OCI-LY1 (cell line): ENCODE results near the gene DNLZ.

Source experiments
- H2AFZ ChIP-seq: fragments of 200-600 bp; sonication (generic), shearing (Covaris generic); 2 replicates; pipeline ENCODE4 v1.6.0; 2014; ENCODE audit warnings: antibody characterized with exemption, mild to moderate bottlenecking, low read length
- H3F3A ChIP-seq: fragments of 200-600 bp; sonication (generic), shearing (Covaris generic); 2 replicates; pipeline ENCODE4 v1.6.0; 2014; ENCODE audit warnings: mild to moderate bottlenecking, antibody characterized with exemption, low read length, moderate library complexity; ENCODE audit not compliant: insufficient read depth
- H3K27ac ChIP-seq: fragments of 200-600 bp; sonication (generic); 2 replicates; pipeline ENCODE4 v1.5.1; 2014; ENCODE audit warnings: low read length, mixed run types, mild to moderate bottlenecking, low read depth; ENCODE audit not compliant: poor library complexity, severe bottlenecking
- H3K27me3 ChIP-seq: fragments of 200-600 bp; sonication (generic); 2 replicates; pipeline ENCODE4 v1.6.0; 2014; ENCODE audit warnings: antibody characterized with exemption, mild to moderate bottlenecking, low read length, moderate library complexity; ENCODE audit not compliant: insufficient read depth
- H3K36me3 ChIP-seq: fragments of 200-600 bp; sonication (generic); 2 replicates; pipeline ENCODE4 v1.6.1; 2014; ENCODE audit warnings: mild to moderate bottlenecking, antibody characterized with exemption, low read length, moderate library complexity, mixed read lengths; ENCODE audit not compliant: insufficient read depth
- H3K4me1 ChIP-seq: fragments of 200-600 bp; sonication (generic); 2 replicates; pipeline ENCODE4 v1.5.1; 2014; ENCODE audit warnings: mild to moderate bottlenecking, low read length, moderate library complexity; ENCODE audit not compliant: insufficient read depth, severe bottlenecking
- H3K4me2 ChIP-seq: fragments of 200-600 bp; sonication (generic), shearing (Covaris generic); 2 replicates; pipeline ENCODE4 v1.6.1; 2014; ENCODE audit warnings: low read length
- H3K4me3 ChIP-seq: fragments of 200-600 bp; sonication (generic); 2 replicates; pipeline ENCODE4 v1.5.1; 2014; ENCODE audit warnings: low read length, low read depth, mild to moderate bottlenecking, mixed read lengths; ENCODE audit not compliant: poor library complexity, severe bottlenecking
- H3K79me2 ChIP-seq: fragments of 200-600 bp; shearing (Covaris generic); 2 replicates; pipeline ENCODE4 v1.6.1; 2016; ENCODE audit warnings: mixed run types, low read length, mixed read lengths; ENCODE audit not compliant: insufficient read depth
- H3K9ac ChIP-seq: fragments of 200-600 bp; sonication (generic), shearing (Covaris generic); 2 replicates; pipeline ENCODE4 v1.6.1; 2014; ENCODE audit warnings: mild to moderate bottlenecking, low read length, mixed read lengths
- H3K9me2 ChIP-seq: fragments of 200-600 bp; sonication (generic), shearing (Covaris generic); 2 replicates; pipeline ENCODE4 v1.6.1; 2014; ENCODE audit warnings: low read depth, mild to moderate bottlenecking, low read length, mixed read lengths
- H3K9me3 ChIP-seq: fragments of 200-600 bp; shearing (Covaris generic); 2 replicates; pipeline ENCODE4 v1.6.1; 2014; ENCODE audit warnings: low read length, mixed read lengths
- H4K20me1 ChIP-seq: fragments of 200-600 bp; sonication (generic), shearing (Covaris generic); 2 replicates; pipeline ENCODE4 v1.6.0; 2016; ENCODE audit warnings: mild to moderate bottlenecking, low read length; ENCODE audit not compliant: insufficient read depth
- EZH2 ChIP-seq: fragments of 200-600 bp; sonication (generic), shearing (Covaris generic); IDR thresholded peaks from 2 replicates; pipeline ENCODE4 v1.8.0; 2017; ENCODE audit warnings: borderline replicate concordance, mixed run types, mild to moderate bottlenecking, antibody characterized with exemption, low read length, moderate library complexity, mixed read lengths
- TF ChIP-seq, protein P1 (sequence below): fragments of 200-600 bp; sonication (generic), shearing (Covaris generic); IDR thresholded peaks from 2 replicates; pipeline ENCODE4 v1.5.1; 2017; ENCODE audit warnings: mild to moderate bottlenecking, antibody characterized with exemption, low read length, moderate library complexity, mixed read lengths

Gene DNLZ

DNA sequence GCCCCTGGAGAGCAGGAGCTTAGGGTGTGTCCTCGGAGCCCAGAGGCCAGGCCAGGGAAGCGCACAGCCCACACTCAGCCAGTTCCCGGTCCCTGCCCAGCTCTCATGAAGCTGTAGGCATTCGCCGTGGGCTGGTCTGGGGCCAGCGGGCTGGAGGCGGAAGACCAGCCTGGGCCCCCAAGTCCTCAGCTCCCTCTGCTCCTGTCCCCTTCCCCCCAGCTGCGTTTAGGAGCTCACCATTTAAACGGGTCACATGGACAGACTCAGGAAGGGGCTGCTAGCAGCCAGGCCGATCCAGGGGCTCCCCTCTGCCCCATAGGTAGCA lies 17.4 kb downstream of the DNLZ start:
- H2AFZ ChIP-seq = no peak overlapping the region
- no peaks in the 10 kb centered on the region for H3K36me3 ChIP-seq
- 0 out of 2 replicates have a peak, but pooled peaks cover 3% of the 10 kb centered on the region for H3K27me3 ChIP-seq
- no peaks in the 10 kb centered on the region for H3K79me2 ChIP-seq
- no peak overlapping the region for H3K27ac ChIP-seq
- H3K4me2 ChIP-seq = no peak overlapping the region
- H3K9me2 ChIP-seq = no peaks in the 10 kb centered on the region
- H3K9ac ChIP-seq = no peak overlapping the region
- TF ChIP-seq, protein P1, sequence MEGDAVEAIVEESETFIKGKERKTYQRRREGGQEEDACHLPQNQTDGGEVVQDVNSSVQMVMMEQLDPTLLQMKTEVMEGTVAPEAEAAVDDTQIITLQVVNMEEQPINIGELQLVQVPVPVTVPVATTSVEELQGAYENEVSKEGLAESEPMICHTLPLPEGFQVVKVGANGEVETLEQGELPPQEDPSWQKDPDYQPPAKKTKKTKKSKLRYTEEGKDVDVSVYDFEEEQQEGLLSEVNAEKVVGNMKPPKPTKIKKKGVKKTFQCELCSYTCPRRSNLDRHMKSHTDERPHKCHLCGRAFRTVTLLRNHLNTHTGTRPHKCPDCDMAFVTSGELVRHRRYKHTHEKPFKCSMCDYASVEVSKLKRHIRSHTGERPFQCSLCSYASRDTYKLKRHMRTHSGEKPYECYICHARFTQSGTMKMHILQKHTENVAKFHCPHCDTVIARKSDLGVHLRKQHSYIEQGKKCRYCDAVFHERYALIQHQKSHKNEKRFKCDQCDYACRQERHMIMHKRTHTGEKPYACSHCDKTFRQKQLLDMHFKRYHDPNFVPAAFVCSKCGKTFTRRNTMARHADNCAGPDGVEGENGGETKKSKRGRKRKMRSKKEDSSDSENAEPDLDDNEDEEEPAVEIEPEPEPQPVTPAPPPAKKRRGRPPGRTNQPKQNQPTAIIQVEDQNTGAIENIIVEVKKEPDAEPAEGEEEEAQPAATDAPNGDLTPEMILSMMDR = no peak
- TF ChIP-seq EZH2 = no peak
- H3K4me3 ChIP-seq = no peak overlapping the region
- no peaks in the 10 kb centered on the region for H3K9me3 ChIP-seq
- no peaks in the 10 kb centered on the region for H3K4me1 ChIP-seq
- H3F3A ChIP-seq = no peaks in the 10 kb centered on the region
- no peaks in the 10 kb centered on the region for H4K20me1 ChIP-seq

GRCh38 chr9:136345281-136346156 lies 18.0 kb downstream of the DNLZ start:
- TF ChIP-seq, protein P1 = no peak
- TF ChIP-seq EZH2 = no peak
- Histone ChIP-seq H4K20me1 (no peaks in the 10 kb centered on the region), H2AFZ (no peak overlapping the region), H3K27ac (no peak overlapping the region), H3K9me3 (no peaks in the 10 kb centered on the region), H3K36me3 (no peaks in the 10 kb centered on the region), H3K4me3 (no peak overlapping the region), H3K4me2 (no peak overlapping the region), H3F3A (no peaks in the 10 kb centered on the region), H3K9me2 (no peaks in the 10 kb centered on the region), H3K79me2 (no peaks in the 10 kb centered on the region), H3K27me3 (0 out of 2 replicates have a peak, but pooled peaks cover 7% of the 10 kb centered on the region), H3K9ac (no peak overlapping the region), H3K4me1 (no peaks in the 10 kb centered on the region)

DNA sequence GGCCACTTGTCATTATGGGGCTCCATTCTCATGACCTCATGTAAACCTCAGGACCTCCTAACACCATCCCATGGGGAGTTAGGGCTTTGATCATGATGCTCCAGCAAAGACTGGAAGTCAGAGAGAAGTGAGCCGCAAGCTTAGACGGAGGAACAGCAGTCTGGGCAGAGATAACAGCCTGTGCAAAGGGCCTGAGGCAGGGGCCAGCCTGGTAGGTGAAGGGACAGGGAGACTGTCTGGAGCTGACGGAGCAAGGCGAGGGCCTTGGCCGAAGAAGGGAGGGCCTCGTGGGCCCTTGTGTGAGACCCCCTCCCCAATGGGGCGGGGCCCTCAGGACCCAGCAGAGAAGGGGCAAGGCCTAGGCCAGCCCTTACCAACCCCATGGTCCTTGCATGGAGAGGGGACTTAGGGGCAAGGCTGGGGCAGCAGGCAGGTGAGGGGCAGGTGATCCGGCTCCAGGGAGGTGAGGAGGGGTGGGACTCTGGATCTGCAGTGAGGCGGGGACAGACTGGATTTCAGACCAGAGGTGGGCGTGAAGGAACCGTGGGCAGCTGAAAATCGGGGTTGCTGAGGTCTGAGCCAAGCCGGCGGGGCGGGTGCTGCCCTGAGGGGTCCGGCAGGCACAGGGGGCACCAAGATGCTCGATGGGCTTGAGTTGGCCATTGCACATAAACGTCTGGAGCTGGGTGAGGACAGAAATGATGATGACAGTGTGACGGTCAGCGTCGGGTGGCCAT lies 18.8 kb downstream of the DNLZ start:
- Histone ChIP-seq H3K9ac (no peak overlapping the region), H3K27me3 (0 out of 2 replicates have a peak, but pooled peaks cover 11% of the 10 kb centered on the region), H3K4me1 (no peaks in the 10 kb centered on the region), H3K4me2 (no peak overlapping the region), H3K4me3 (no peak overlapping the region), H3K36me3 (no peaks in the 10 kb centered on the region), H3K79me2 (no peaks in the 10 kb centered on the region), H3K9me3 (no peaks in the 10 kb centered on the region), H3F3A (no peaks in the 10 kb centered on the region), H2AFZ (no peak overlapping the region), H3K9me2 (no peaks in the 10 kb centered on the region), H3K27ac (no peak overlapping the region), H4K20me1 (no peaks in the 10 kb centered on the region)
- no peak for TF ChIP-seq EZH2
- TF ChIP-seq, protein P1 = no peak
